ENCODE results near the gene ABCC10.
"Not testable (repeated sequence)": the region's sequence is repeated elsewhere in the genome, so short reads cannot be mapped to it uniquely, and the experiment has no call there.

The ABCC10 gene

DNA sequence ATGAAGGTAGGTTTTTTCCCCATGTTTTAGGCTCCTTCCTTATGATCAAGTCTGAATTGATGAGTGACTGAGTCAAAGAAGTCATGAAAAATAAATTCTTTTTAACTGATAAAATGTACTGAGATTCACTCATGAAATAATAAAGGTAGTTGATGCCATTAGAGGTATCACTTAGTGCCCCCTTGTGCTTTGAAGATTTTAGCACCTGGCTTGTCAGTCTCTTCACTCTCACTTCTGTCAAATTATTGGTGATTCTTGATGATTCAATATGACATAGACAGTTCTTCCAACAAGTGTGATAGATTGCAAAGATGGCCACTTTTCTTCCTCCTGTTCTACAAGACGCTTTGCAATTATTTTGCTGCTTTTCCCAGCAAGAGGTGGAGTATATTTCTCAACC, 32.2 kb downstream of the ABCC10 start:
- no peak for DNase-seq (ENCODE audit: extremely low read depth, low read depth)
- no peak overlapping the region for H3K4me3 ChIP-seq (replicated peaks; ENCODE audit: low read depth, low read length)
- TF ChIP-seq, protein P1, sequence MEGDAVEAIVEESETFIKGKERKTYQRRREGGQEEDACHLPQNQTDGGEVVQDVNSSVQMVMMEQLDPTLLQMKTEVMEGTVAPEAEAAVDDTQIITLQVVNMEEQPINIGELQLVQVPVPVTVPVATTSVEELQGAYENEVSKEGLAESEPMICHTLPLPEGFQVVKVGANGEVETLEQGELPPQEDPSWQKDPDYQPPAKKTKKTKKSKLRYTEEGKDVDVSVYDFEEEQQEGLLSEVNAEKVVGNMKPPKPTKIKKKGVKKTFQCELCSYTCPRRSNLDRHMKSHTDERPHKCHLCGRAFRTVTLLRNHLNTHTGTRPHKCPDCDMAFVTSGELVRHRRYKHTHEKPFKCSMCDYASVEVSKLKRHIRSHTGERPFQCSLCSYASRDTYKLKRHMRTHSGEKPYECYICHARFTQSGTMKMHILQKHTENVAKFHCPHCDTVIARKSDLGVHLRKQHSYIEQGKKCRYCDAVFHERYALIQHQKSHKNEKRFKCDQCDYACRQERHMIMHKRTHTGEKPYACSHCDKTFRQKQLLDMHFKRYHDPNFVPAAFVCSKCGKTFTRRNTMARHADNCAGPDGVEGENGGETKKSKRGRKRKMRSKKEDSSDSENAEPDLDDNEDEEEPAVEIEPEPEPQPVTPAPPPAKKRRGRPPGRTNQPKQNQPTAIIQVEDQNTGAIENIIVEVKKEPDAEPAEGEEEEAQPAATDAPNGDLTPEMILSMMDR (IDR thresholded peaks at IDR 0.05; ENCODE audit: low read depth, low read length, missing control alignments), result no peak

DNA sequence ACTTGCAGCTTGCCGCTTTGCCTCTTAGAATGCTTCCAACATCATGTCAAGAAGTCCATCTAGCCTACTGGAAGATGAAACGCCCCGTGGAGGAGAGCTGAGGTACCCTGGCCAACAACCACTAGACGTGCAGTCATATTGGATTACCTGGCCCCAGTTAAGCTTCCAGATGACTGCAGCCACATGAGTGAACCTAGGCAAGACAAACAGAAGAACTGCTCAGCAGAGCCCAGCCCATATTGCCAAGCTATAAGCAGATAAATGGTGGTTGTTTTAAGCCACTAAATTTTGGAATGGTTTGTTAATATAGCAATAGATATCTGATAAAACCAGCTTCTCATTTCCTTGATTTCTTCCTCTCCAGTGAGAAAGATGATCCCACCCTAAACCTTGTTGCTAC, 32.7 kb downstream of the ABCC10 start:
- no peak overlapping the region for H3K4me3 ChIP-seq (replicated peaks; ENCODE audit: low read depth, low read length)
- no peak for DNase-seq (ENCODE audit: extremely low read depth, low read depth)
- TF ChIP-seq, protein P1 (IDR thresholded peaks at IDR 0.05; ENCODE audit: low read depth, low read length, missing control alignments), result no peak

DNA sequence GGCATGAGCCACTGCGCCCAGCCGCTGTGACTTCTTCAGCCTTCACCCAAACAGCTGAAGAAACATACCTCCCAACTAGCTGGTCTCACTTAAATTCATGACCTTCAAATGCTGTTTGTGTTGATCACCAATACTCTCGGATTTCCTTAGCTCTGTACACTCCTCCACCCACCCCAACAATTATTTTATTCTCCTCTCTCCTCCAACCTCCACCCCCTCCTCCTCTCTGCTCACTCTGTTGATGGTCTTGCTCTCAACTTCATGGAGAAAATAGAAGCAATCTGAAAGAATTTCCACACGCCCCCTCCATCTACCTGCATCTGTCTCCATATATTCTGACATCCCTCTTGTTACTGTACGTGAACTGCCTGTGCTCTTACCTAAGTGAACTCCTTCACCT, 34.6 kb downstream of the ABCC10 start:
- no peak overlapping the region for H3K4me3 ChIP-seq (replicated peaks; ENCODE audit: low read depth, low read length)
- no peak for DNase-seq (ENCODE audit: extremely low read depth, low read depth)
- TF ChIP-seq, protein P1 (IDR thresholded peaks at IDR 0.05; ENCODE audit: low read depth, low read length, missing control alignments), result no peak

DNA sequence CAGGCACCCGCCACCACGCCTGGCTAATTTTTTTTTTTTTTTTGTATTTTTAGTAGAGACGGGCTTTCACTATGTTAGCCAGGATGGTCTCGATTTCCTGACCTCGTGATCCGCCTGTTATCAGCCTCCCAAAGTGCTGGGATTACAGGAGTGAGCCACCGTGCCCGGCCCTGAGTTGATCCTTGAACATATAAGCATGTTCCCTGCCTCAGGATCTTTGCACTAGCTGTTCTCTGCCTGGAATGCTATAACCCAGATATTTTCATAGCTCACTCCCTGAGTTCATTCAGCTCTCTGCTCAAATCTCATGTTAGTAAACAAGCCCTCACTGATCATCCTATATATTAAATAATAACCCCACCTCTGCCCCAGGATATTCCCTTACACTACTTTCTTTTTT, 37.0 kb downstream of the ABCC10 start:
- TF ChIP-seq, protein P1 (IDR thresholded peaks at IDR 0.05; ENCODE audit: low read depth, low read length, missing control alignments), result no peak
- no peak for DNase-seq (ENCODE audit: extremely low read depth, low read depth)

DNA sequence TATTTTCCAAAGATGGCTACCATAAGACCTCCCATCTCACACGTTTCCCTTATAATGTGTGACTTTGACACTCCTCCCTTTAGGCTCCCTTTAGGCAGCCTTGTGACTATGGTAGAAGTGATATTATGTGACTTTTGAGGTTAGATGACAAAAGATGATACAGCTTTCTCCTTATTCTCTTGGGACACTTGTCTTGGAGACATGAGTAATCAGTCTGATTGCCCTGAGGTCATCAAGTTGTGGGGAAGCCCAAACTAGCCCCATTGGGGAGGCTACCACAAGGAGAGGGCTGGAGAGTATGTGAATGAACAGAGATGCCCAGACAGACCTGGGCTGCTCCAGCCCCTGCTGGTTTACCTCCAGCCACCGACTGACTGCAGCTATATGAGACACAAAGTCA, 38.6 kb downstream of the ABCC10 start:
- TF ChIP-seq, protein P1 (IDR thresholded peaks at IDR 0.05; ENCODE audit: low read depth, low read length, missing control alignments), result no peak
- no peak overlapping the region for H3K4me3 ChIP-seq (replicated peaks; ENCODE audit: low read depth, low read length)
- no peak for DNase-seq (ENCODE audit: extremely low read depth, low read depth)

More for the DNA sequence above, 37.0 kb downstream of the ABCC10 start:
- no peak overlapping the region for H3K4me3 ChIP-seq (replicated peaks; ENCODE audit: low read depth, low read length)

DNA sequence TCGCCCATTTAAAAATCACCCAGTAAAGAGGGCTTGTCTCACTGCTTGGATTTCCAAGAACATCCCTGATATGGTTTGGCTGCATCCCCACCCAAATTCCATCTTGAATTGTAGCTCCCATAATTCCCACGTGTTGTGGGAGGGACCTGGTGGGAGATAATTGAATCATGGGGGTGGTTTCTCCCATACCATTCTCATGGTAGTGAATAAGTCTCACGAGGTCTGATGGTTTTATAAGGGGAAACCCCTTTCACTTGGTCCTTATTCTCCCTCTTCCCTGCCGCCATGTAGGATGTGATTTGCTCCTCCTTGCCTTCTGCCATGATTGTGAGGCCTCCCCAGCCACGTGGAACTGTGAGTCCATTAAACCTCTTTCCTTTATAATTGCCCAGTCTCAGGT, 39.9 kb downstream of the ABCC10 start:
- DNase-seq (ENCODE audit: extremely low read depth, low read depth); H3K4me3 ChIP-seq (replicated peaks; ENCODE audit: low read depth, low read length): not testable (repeated sequence)

DNA sequence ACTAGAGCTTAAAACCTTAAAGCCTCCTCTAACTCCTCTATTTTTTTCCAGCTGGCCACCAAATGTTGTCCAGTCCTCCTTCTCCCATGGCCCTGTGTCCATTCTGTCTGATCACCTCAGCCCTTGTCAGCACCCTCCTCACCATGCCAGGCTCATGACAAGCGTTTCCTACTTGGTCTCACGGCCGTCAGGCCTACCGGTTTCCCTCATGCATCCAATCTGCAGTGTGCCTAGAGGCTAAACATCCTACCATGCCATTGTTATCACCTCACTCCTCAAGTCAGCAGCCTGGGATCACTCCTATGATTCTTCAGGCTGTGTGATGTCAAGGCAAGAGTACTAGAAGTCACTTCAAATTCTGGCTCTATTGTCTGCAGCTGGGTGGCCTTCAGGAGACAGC, 40.4 kb downstream of the ABCC10 start:
- TF ChIP-seq, protein P1 (IDR thresholded peaks at IDR 0.05; ENCODE audit: low read depth, low read length, missing control alignments), result no peak
- no peak for DNase-seq (ENCODE audit: extremely low read depth, low read depth)
- H3K4me3 ChIP-seq (replicated peaks; ENCODE audit: low read depth, low read length), result no peak overlapping the region
